K562 treated with DMSO at 1 percent for 12 hours (cell line): ENCODE data around the gene PCDHGB2. TPM values are rescaled to one million over a fixed set of nuclear protein-coding genes. Genes with fewer than 3 reads are reported as not detected.

ENCODE experiments used
- total RNA-seq: library from RNA; unstranded; fragments of 300-600 nt; gene quantifications from 2 replicates; pipeline ENCODE4 v1.2.3, GENCODE V29; 2022; ENCODE audit not compliant: insufficient read depth

PCDHGB2 gene
- total RNA-seq, 1 experiment from 2014 or later = 0.52 TPM

GRCh38 chr5:141397756-141398551 is 38.2 kb downstream of the PCDHGB2 start, which contains the start of gene PCDHGB5:
Gene PCDHGB5 (plus strand): TSS chr5:141397947. CDS start chr5:141398128, 181 bp downstream.

GRCh38 chr5:141402553-141403243 is 42.9 kb downstream of the PCDHGB2 start, which contains the start of gene PCDHGA9:
Gene PCDHGA9 (plus strand): TSS chr5:141402778. CDS start chr5:141402953, 175 bp downstream.

GRCh38 chr5:141407790-141408505 is 48.2 kb downstream of the PCDHGB2 start, which contains the start of gene PCDHGB6:
Gene PCDHGB6 (plus strand): TSS chr5:141408021. CDS start chr5:141408203, 182 bp downstream.

Other genes with a start within 250 kb of the PCDHGB2 start
- not detected in 2 replicates for gene PCDHB4, start 238.2 kb upstream of the PCDHGB2 start, total RNA-seq
- gene PCDHB5, start 224.8 kb upstream of the PCDHGB2 start, total RNA-seq = 0.25 TPM in 1 of 2 replicates, not detected in the other
- gene PCDHB6, start 209.9 kb upstream of the PCDHGB2 start, total RNA-seq = not detected in 2 replicates
- gene PCDHB7, start 187.3 kb upstream of the PCDHGB2 start, total RNA-seq = not detected in 2 replicates
- gene PCDHB8, start 182.2 kb upstream of the PCDHGB2 start, total RNA-seq = not detected in 2 replicates
- gene PCDHB16, start 177.6 kb upstream of the PCDHGB2 start, total RNA-seq = 0.15 TPM in 1 of 2 replicates, not detected in the other
- not detected in 2 replicates for gene PCDHB9, start 172.8 kb upstream of the PCDHGB2 start, total RNA-seq
- not detected in 2 replicates for gene PCDHB10, start 167.6 kb upstream of the PCDHGB2 start, total RNA-seq
- not detected in 2 replicates for gene PCDHB11, start 160.4 kb upstream of the PCDHGB2 start, total RNA-seq
- not detected in 2 replicates for gene PCDHB12, start 151.3 kb upstream of the PCDHGB2 start, total RNA-seq
- gene PCDHB13, start 146.1 kb upstream of the PCDHGB2 start, total RNA-seq = 0.26 TPM in 1 of 2 replicates, not detected in the other
- not detected in 2 replicates for gene PCDHB14, start 136.7 kb upstream of the PCDHGB2 start, total RNA-seq
- 0.33 TPM in 1 of 2 replicates, not detected in the other for gene PCDHB15, start 114.6 kb upstream of the PCDHGB2 start, total RNA-seq
- gene SLC25A2, start 55.9 kb upstream of the PCDHGB2 start, total RNA-seq = not detected in 2 replicates
- 75.1 and 124 TPM in 2 replicates for gene TAF7, start 39.2 kb upstream of the PCDHGB2 start, total RNA-seq
- 0.19 TPM in 1 of 2 replicates, not detected in the other for gene PCDHGA1, start 29.5 kb upstream of the PCDHGB2 start, total RNA-seq
- gene PCDHGA2, start 21.2 kb upstream of the PCDHGB2 start, total RNA-seq = 0.79 TPM in 1 of 2 replicates, not detected in the other
- 0.30 and 1.1 TPM in 2 replicates for gene PCDHGA3, start 16.2 kb upstream of the PCDHGB2 start, total RNA-seq
- 0.28 TPM in 1 of 2 replicates, not detected in the other for gene PCDHGB1, start 9.9 kb upstream of the PCDHGB2 start, total RNA-seq
- gene PCDHGA4, start 5.0 kb upstream of the PCDHGB2 start, total RNA-seq = 1.7 TPM in 1 of 2 replicates, not detected in the other
- 0.33 TPM in 1 of 2 replicates, not detected in the other for gene PCDHGA5, start 4.2 kb downstream of the PCDHGB2 start, total RNA-seq
- gene PCDHGB3, start 10.2 kb downstream of the PCDHGB2 start, total RNA-seq = 1.2 TPM in 1 of 2 replicates, not detected in the other
- 0.13 and 0.52 TPM in 2 replicates for gene PCDHGA6, start 13.9 kb downstream of the PCDHGB2 start, total RNA-seq
- gene PCDHGA7, start 22.7 kb downstream of the PCDHGB2 start, total RNA-seq = 0.23 TPM in 1 of 2 replicates, not detected in the other
- gene PCDHGB4, start 27.7 kb downstream of the PCDHGB2 start, total RNA-seq = 0.23 TPM in 1 of 2 replicates, not detected in the other
- gene PCDHGA8, start 32.6 kb downstream of the PCDHGB2 start, total RNA-seq = 0.36 and 0.68 TPM in 2 replicates
- gene PCDHGB5, start 38.0 kb downstream of the PCDHGB2 start, total RNA-seq = 0.50 and 0.74 TPM in 2 replicates
- 0.39 TPM in 1 of 2 replicates, not detected in the other for gene PCDHGA9, start 42.8 kb downstream of the PCDHGB2 start, total RNA-seq
- not detected in 2 replicates for gene PCDHGB6, start 48.0 kb downstream of the PCDHGB2 start, total RNA-seq
- gene PCDHGA10, start 53.0 kb downstream of the PCDHGB2 start, total RNA-seq = 0.19 TPM in 1 of 2 replicates, not detected in the other
- not detected in 2 replicates for gene PCDHGB7, start 57.7 kb downstream of the PCDHGB2 start, total RNA-seq
- gene PCDHGA11, start 61.1 kb downstream of the PCDHGB2 start, total RNA-seq = not detected in 2 replicates
- not detected in 2 replicates for gene PCDHGA12, start 70.5 kb downstream of the PCDHGB2 start, total RNA-seq
- not detected in 2 replicates for gene PCDHGC3, start 116.0 kb downstream of the PCDHGB2 start, total RNA-seq
- not detected in 2 replicates for gene PCDHGC4, start 125.0 kb downstream of the PCDHGB2 start, total RNA-seq
- not detected in 2 replicates for gene PCDHGC5, start 129.1 kb downstream of the PCDHGB2 start, total RNA-seq